HCT116 (cell line): Measurements from ENCODE around the gene CHSY3. TPM values are rescaled to one million over a fixed set of nuclear protein-coding genes. Genes with fewer than 3 reads are reported as not detected.

ENCODE experiments used
- ATAC-seq: fragments of 200-7000 bp; cut with Tn5 transposase; 2 replicates; pipeline ENCODE4 v1.9.1; 2020; ENCODE audit warnings: mild to moderate bottlenecking, moderate library complexity
- BruUV-seq: library from RNA; stranded (reverse); fragments of 400-500 nt; replicated peaks from 2 replicates; lab custom pipeline; 2021; lab: Mats Ljungman, UMichigan
- CTCF ChIA-PET: fragments of 300-600 bp; sonication (Branson Sonifier 250); formaldehyde crosslinking; loops from one replicate; lab custom pipeline; 2021; ENCODE audit warnings: antibody characterized with exemption; lab: Charles Lee
- POLR2A ChIA-PET: fragments of 300-600, 350-600 bp; sonication (Branson Sonifier 250); formaldehyde crosslinking; loops from one replicate; lab custom pipeline; 2021; ENCODE audit warnings: antibody characterized with exemption; lab: Charles Lee
- RAD21 ChIA-PET, 2 experiments: fragments of 300-600 bp; sonication (Branson Sonifier 250); formaldehyde crosslinking; loops; one replicate each; lab custom pipeline; 2023; ENCODE audit warnings: low total read pairs in 2 of 2; ENCODE audit not compliant: uncharacterized antibody in 2 of 2, unreplicated experiment in 2 of 2, low non-redundant PET in 1 of 2; lab: Charles Lee
- DNase-seq: peaks from one replicate; pipeline ENCODE4 v3.0.0-alpha.2; 2010; ENCODE audit warnings: low read depth, low spot score
- H2AFZ ChIP-seq: fragments of 200-600 bp; shearing (Covaris generic), sonication (generic); 2 replicates; pipeline ENCODE4 v1.6.1; 2017; ENCODE audit warnings: low read depth, mixed run types, mixed read lengths, antibody characterized with exemption, low read length; ENCODE audit not compliant: poor library complexity, severe bottlenecking
- H3K27ac ChIP-seq: 2 replicates; pipeline ENCODE4 v1.5.1; 2012; ENCODE audit warnings: low read depth, low read length
- H3K27me3 ChIP-seq: fragments of 200-600 bp; sonication (generic); 2 replicates; pipeline ENCODE4 v1.6.1; 2016; ENCODE audit warnings: mixed run types, low read length, mixed read lengths; ENCODE audit not compliant: insufficient read depth
- H3K36me3 ChIP-seq, 2 experiments: fragments of 200-500 bp in 1 of 2; fragments of 200-600 bp in 1 of 2; sonication (Bioruptor generic) in 1 of 2; sonication (generic) in 1 of 2; 2 replicates each; pipeline versions ENCODE4 v1.5.1 to v1.6.1; 2014 to 2016; ENCODE audit warnings: low read length in 2 of 2, inconsistent platforms in 1 of 2, mixed read lengths in 1 of 2, mixed run types in 1 of 2; ENCODE audit not compliant: insufficient read depth in 2 of 2, control insufficient read depth in 1 of 2
- H3K4me1 ChIP-seq, 2 experiments: fragments of 200-600 bp in 1 of 2; sonication (generic) in 1 of 2; 2 replicates each; pipeline versions ENCODE4 v1.5.1 to v1.6.1; 2012 to 2017; ENCODE audit warnings: low read length in 2 of 2, inconsistent platforms in 1 of 2, mild to moderate bottlenecking in 1 of 2, mixed read lengths in 1 of 2, mixed run types in 1 of 2, moderate library complexity in 1 of 2; ENCODE audit not compliant: insufficient read depth in 2 of 2, control insufficient read depth in 1 of 2
- H3K4me2 ChIP-seq: fragments of 200-600 bp; sonication (generic); 2 replicates; pipeline ENCODE4 v1.6.1; 2017; ENCODE audit warnings: mixed run types, low read length, mixed read lengths
- H3K4me3 ChIP-seq, 2 experiments: fragments of 200-600 bp in 1 of 2; sonication (generic) in 1 of 2; replicated peaks in 1 of 2; 2 replicates each; pipeline ENCODE4 v1.5.1; 2011 to 2016; ENCODE audit warnings: low read length in 2 of 2, control low read depth in 1 of 2, low read depth in 1 of 2, mild to moderate bottlenecking in 1 of 2, mixed read lengths in 1 of 2, mixed run types in 1 of 2
- H3K79me2 ChIP-seq: fragments of 200-600 bp; sonication (generic); 2 replicates; pipeline ENCODE4 v1.6.1; 2017; ENCODE audit warnings: mild to moderate bottlenecking, mixed run types, low read length, moderate library complexity, mixed read lengths; ENCODE audit not compliant: insufficient read depth
- H3K9ac ChIP-seq: fragments of 200-600 bp; sonication (generic); 2 replicates; pipeline ENCODE4 v1.6.1; 2016; ENCODE audit warnings: low read length, mixed read lengths
- H3K9me2 ChIP-seq: fragments of 200-600 bp; sonication (generic), shearing (Covaris generic); 2 replicates; pipeline ENCODE4 v1.6.1; 2017; ENCODE audit warnings: mixed run types, mild to moderate bottlenecking, moderate library complexity; ENCODE audit not compliant: insufficient read depth
- H3K9me3 ChIP-seq, 2 experiments: fragments of 200-500 bp in 1 of 2; fragments of 200-600 bp in 1 of 2; sonication (Bioruptor generic) in 1 of 2; sonication (generic) in 1 of 2; 2 replicates each; pipeline ENCODE4 v1.6.1; 2014 to 2017; ENCODE audit warnings: low read length in 2 of 2, mixed read lengths in 2 of 2, inconsistent platforms in 1 of 2, low read depth in 1 of 2, mild to moderate bottlenecking in 1 of 2, mixed run types in 1 of 2, moderate library complexity in 1 of 2; ENCODE audit not compliant: control insufficient read depth in 1 of 2, insufficient read depth in 1 of 2
- H4K20me1 ChIP-seq: fragments of 200-600 bp; sonication (generic), shearing (Covaris generic); 2 replicates; pipeline ENCODE4 v1.6.1; 2017; ENCODE audit warnings: mixed run types, mild to moderate bottlenecking, moderate library complexity; ENCODE audit not compliant: insufficient read depth
- CBX3 ChIP-seq: IDR thresholded peaks from 2 replicates; pipeline ENCODE4 v1.6.1; 2012; ENCODE audit warnings: low read depth
- CEBPB ChIP-seq: IDR thresholded peaks from 2 replicates; pipeline ENCODE4 v1.6.1; 2012; ENCODE audit warnings: low read depth
- EZH2phosphoT487 ChIP-seq: fragments of 200-600 bp; IDR thresholded peaks from 2 replicates; pipeline ENCODE4 v1.6.1; 2018; ENCODE audit warnings: antibody characterized with exemption, borderline replicate concordance
- RAD21 ChIP-seq: IDR thresholded peaks from 2 replicates; pipeline ENCODE4 v1.6.1; 2012; ENCODE audit warnings: low read depth, mild to moderate bottlenecking
- SP1 ChIP-seq: IDR thresholded peaks from 2 replicates; pipeline ENCODE4 v1.6.1; 2012; ENCODE audit warnings: low read depth
- TCF7L2 ChIP-seq: IDR thresholded peaks from 2 replicates; pipeline ENCODE4 v1.7.0; 2011; ENCODE audit warnings: borderline replicate concordance, inconsistent platforms; ENCODE audit not compliant: insufficient read depth, insufficient read length; ENCODE audit errors: extremely low read depth
- YY1 ChIP-seq: IDR thresholded peaks from 2 replicates; pipeline ENCODE4 v1.6.1; 2011; ENCODE audit warnings: low read length, low read depth, moderate library complexity, mild to moderate bottlenecking; ENCODE audit not compliant: insufficient replicate concordance; ENCODE audit errors: extremely low read depth
- ZNF274 ChIP-seq: fragments of 200-500 bp; sonication (Bioruptor generic); IDR thresholded peaks from 2 replicates; pipeline ENCODE4 v1.6.1; 2014; ENCODE audit warnings: mild to moderate bottlenecking, low read depth, low read length, inconsistent platforms
- intact Hi-C: fragments of 100-400 bp; cut with micrococcal nuclease; formaldehyde crosslinking; loops from 2 replicates; pipeline ENCODE4 v1.10.0; 2022
- total RNA-seq: library from RNA; stranded (reverse); gene quantifications from one replicate; pipeline ENCODE4 v1.2.1, GENCODE V29; 2021; ENCODE audit not compliant: unreplicated experiment
- TF ChIP-seq, protein P1 (sequence below): IDR thresholded peaks from 2 replicates; pipeline ENCODE4 v1.6.1; 2012; ENCODE audit warnings: low read depth
- TF ChIP-seq, protein P2 (sequence below), 3 experiments: fragments of 200-600 bp in 1 of 3; sonication (generic) in 1 of 3; IDR thresholded peaks in 2 of 3; conservative IDR thresholded peaks in 1 of 3; 2 replicates each; pipeline ENCODE4 v1.5.1; 2012 to 2017; ENCODE audit warnings: low read depth in 2 of 3, low read length in 2 of 3, antibody characterized with exemption in 1 of 3, borderline replicate concordance in 1 of 3, control low read depth in 1 of 3, mild to moderate bottlenecking in 1 of 3, mixed read lengths in 1 of 3, mixed run types in 1 of 3, moderate library complexity in 1 of 3; ENCODE audit not compliant: insufficient read depth in 1 of 3

CHSY3 gene
- total RNA-seq, 1 experiment from 2014 or later = 2.3 TPM

DNA sequence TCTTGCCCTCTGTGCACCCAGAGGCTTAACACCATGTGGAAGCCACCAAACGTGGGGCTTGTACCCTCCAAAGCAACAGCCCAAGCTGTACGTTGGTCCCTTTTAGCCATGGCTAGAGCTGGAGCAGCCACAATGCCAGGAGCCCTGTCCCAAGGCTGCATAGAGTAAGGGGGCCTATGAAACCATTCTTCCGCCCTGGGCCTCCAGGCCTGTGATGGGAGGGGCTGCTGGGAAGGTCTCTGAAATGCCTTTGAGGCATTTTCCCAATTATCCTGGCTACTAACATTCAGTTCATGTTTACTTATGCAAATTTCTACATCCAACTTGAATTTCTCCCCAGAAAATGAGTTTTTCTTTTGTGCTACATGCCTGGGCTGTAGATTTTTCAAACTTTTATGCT lies 33.8 kb downstream of the CHSY3 start:
- RAD21 ChIA-PET = no interaction called here
- TF ChIP-seq CEBPB (no peak), EZH2phosphoT487 (no peak), ZNF274 (no peak), CBX3 (no peak), SP1 (no peak), TCF7L2 (no peak), YY1 (no peak), RAD21 (no peak)
- TF ChIP-seq, protein P1, sequence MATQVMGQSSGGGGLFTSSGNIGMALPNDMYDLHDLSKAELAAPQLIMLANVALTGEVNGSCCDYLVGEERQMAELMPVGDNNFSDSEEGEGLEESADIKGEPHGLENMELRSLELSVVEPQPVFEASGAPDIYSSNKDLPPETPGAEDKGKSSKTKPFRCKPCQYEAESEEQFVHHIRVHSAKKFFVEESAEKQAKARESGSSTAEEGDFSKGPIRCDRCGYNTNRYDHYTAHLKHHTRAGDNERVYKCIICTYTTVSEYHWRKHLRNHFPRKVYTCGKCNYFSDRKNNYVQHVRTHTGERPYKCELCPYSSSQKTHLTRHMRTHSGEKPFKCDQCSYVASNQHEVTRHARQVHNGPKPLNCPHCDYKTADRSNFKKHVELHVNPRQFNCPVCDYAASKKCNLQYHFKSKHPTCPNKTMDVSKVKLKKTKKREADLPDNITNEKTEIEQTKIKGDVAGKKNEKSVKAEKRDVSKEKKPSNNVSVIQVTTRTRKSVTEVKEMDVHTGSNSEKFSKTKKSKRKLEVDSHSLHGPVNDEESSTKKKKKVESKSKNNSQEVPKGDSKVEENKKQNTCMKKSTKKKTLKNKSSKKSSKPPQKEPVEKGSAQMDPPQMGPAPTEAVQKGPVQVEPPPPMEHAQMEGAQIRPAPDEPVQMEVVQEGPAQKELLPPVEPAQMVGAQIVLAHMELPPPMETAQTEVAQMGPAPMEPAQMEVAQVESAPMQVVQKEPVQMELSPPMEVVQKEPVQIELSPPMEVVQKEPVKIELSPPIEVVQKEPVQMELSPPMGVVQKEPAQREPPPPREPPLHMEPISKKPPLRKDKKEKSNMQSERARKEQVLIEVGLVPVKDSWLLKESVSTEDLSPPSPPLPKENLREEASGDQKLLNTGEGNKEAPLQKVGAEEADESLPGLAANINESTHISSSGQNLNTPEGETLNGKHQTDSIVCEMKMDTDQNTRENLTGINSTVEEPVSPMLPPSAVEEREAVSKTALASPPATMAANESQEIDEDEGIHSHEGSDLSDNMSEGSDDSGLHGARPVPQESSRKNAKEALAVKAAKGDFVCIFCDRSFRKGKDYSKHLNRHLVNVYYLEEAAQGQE = no peak
- TF ChIP-seq, protein P2, sequence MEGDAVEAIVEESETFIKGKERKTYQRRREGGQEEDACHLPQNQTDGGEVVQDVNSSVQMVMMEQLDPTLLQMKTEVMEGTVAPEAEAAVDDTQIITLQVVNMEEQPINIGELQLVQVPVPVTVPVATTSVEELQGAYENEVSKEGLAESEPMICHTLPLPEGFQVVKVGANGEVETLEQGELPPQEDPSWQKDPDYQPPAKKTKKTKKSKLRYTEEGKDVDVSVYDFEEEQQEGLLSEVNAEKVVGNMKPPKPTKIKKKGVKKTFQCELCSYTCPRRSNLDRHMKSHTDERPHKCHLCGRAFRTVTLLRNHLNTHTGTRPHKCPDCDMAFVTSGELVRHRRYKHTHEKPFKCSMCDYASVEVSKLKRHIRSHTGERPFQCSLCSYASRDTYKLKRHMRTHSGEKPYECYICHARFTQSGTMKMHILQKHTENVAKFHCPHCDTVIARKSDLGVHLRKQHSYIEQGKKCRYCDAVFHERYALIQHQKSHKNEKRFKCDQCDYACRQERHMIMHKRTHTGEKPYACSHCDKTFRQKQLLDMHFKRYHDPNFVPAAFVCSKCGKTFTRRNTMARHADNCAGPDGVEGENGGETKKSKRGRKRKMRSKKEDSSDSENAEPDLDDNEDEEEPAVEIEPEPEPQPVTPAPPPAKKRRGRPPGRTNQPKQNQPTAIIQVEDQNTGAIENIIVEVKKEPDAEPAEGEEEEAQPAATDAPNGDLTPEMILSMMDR (IDR thresholded peaks at IDR 0.05 in 2 of 3, conservative IDR thresholded peaks at IDR 0.05 in 1 of 3; ENCODE audit: borderline replicate concordance in 1 of 3, insufficient read depth in 1 of 3, low read depth in 2 of 3, low read length in 2 of 3) = no peak
- TF ChIP-seq, all 23 proteins: peak for 0
- intact Hi-C loops = no loop called here

More for the DNA sequence above, 33.8 kb downstream of the CHSY3 start:
- Histone ChIP-seq H4K20me1 (no peaks in the 10 kb centered on the region), H3K4me2 (no peak overlapping the region), H3K79me2 (no peaks in the 10 kb centered on the region), H3K27ac (no peak overlapping the region), H3K4me1 (no peaks in the 10 kb centered on the region), H3K36me3 (no peaks in the 10 kb centered on the region), H3K9ac (no peak overlapping the region), H3K9me3 (no peaks in the 10 kb centered on the region), H3K9me2 (no peaks in the 10 kb centered on the region; the same call in 1 of the 2 replicates), H3K4me3 (no peak overlapping the region), H3K27me3 (no peaks in the 10 kb centered on the region), H2AFZ (no peak overlapping the region)
- BruUV-seq = no TSS peak
- CTCF ChIA-PET = no interaction called here
- POLR2A ChIA-PET = no interaction called here
- ATAC-seq (no peak), DNase-seq (no peak)
